GM19099 (cell line): Measurements from ENCODE around the gene DYNC1I2.

Source experiments
- POLR2A ChIP-seq: IDR thresholded peaks from 3 replicates; pipeline ENCODE4 v1.6.1; 2011; ENCODE audit warnings: low read depth; ENCODE audit not compliant: insufficient read length; ENCODE audit errors: extremely low read depth

The DYNC1I2 gene

GRCh38 chr2:171791361-171791760 is 104.1 kb downstream of the DYNC1I2 start:
- TF ChIP-seq POLR2A = no peak

- TF ChIP-seq POLR2A = no peak
Observed at GRCh38 chr2:171792157-171792556, 104.9 kb downstream of the DYNC1I2 start.

GRCh38 chr2:171792886-171793580 is 105.8 kb downstream of the DYNC1I2 start:
- no peak for TF ChIP-seq POLR2A

GRCh38 chr2:171793691-171794678 is 106.7 kb downstream of the DYNC1I2 start:
- TF ChIP-seq POLR2A = no peak

- TF ChIP-seq POLR2A = no peak
Observed at GRCh38 chr2:171794918-171795317, 107.6 kb downstream of the DYNC1I2 start.
